H1 (cell line): ENCODE data around the gene CAMK1.

ENCODE experiments used
- ATF2 ChIP-seq: IDR thresholded peaks from 2 replicates; pipeline ENCODE4 v1.6.1; 2012; ENCODE audit warnings: low read length, inconsistent platforms
- EZH2 ChIP-seq: fragments of 200-600 bp; sonication (generic); IDR thresholded peaks from 2 replicates; pipeline ENCODE4 v1.7.1; 2012; ENCODE audit warnings: low read depth, mild to moderate bottlenecking, moderate library complexity, low read length, inconsistent platforms; ENCODE audit not compliant: severe bottlenecking
- HDAC6 ChIP-seq: IDR thresholded peaks from one replicate; pipeline ENCODE4 v1.7.1; 2012; ENCODE audit warnings: low read depth, mild to moderate bottlenecking, inconsistent platforms, low read length, moderate library complexity
- TEAD4 ChIP-seq: IDR thresholded peaks from 2 replicates; pipeline ENCODE4 v1.6.1; 2012; ENCODE audit warnings: low read depth, low read length, inconsistent platforms, mixed read lengths

- TF ChIP-seq TEAD4 (no peak), HDAC6 (no peak), EZH2 (no peak), ATF2 (no peak)
Measured at GRCh38 chr3:9786209-9786739, 16.5 kb upstream of the CAMK1 start.
